HepG2 (cell line): Measurements from ENCODE around the gene TCAIM. TPM values are rescaled to one million over a fixed set of nuclear protein-coding genes. Genes with fewer than 3 reads are reported as not detected.
A peak's percentile ranks its signal among the peaks of the same experiment; 100 is the strongest.

Source experiments
- HDAC2 ChIP-seq: sonication (generic); formaldehyde crosslinking; IDR thresholded peaks from 2 replicates; pipeline ENCODE4 v1.4.0; 2020; ENCODE audit warnings: missing genetic modification reagents
- ISL2 ChIP-seq: sonication (generic); formaldehyde crosslinking; IDR thresholded peaks from 2 replicates; pipeline ENCODE4 v1.5.0; 2020; ENCODE audit warnings: missing genetic modification reagents
- NFE2L2 ChIP-seq: fragments of 150-350 bp; IDR thresholded peaks from 2 replicates; pipeline ENCODE4 v1.6.1; 2014; ENCODE audit warnings: low read length
- NR2C2 ChIP-seq: sonication (generic); formaldehyde crosslinking; IDR thresholded peaks from 2 replicates; pipeline ENCODE4 v1.4.0; 2020; ENCODE audit warnings: missing genetic modification reagents, mild to moderate bottlenecking, moderate library complexity, borderline replicate concordance
- NR2F2 ChIP-seq: IDR thresholded peaks from 2 replicates; pipeline ENCODE4 v1.6.1; 2012; ENCODE audit warnings: low read depth, inconsistent platforms, borderline replicate concordance
- SNAI1 ChIP-seq: sonication (generic); formaldehyde crosslinking; IDR thresholded peaks from 2 replicates; pipeline ENCODE4 v1.5.0; 2020; ENCODE audit warnings: mild to moderate bottlenecking, missing genetic modification reagents, borderline replicate concordance
- SNAPC2 ChIP-seq: sonication (generic); formaldehyde crosslinking; IDR thresholded peaks from 2 replicates; pipeline ENCODE4 v1.8.1; 2022; ENCODE audit warnings: mild to moderate bottlenecking, missing genetic modification reagents
- ZMYM4 ChIP-seq: sonication (generic); formaldehyde crosslinking; IDR thresholded peaks from 2 replicates; pipeline ENCODE4 v1.8.1; 2023; ENCODE audit warnings: mild to moderate bottlenecking, missing genetic modification reagents
- ZNF124 ChIP-seq: sonication (generic); formaldehyde crosslinking; IDR thresholded peaks from 2 replicates; pipeline ENCODE4 v1.4.0; 2020; ENCODE audit warnings: missing genetic modification reagents
- ZNF160 ChIP-seq: sonication (generic); formaldehyde crosslinking; IDR thresholded peaks from 2 replicates; pipeline ENCODE4 v1.8.0; 2022; ENCODE audit warnings: mild to moderate bottlenecking, inconsistent platforms, missing genetic modification reagents
- ZNF549 ChIP-seq: sonication (generic); formaldehyde crosslinking; IDR thresholded peaks from 2 replicates; pipeline ENCODE4 v1.5.0; 2020; ENCODE audit warnings: missing genetic modification reagents
- ZNF773 ChIP-seq: sonication (generic); formaldehyde crosslinking; IDR thresholded peaks from 2 replicates; pipeline ENCODE4 v1.4.0; 2020; ENCODE audit warnings: missing genetic modification reagents, borderline replicate concordance
- ZNF788 ChIP-seq: sonication (generic); formaldehyde crosslinking; IDR thresholded peaks from 2 replicates; pipeline ENCODE4 v1.5.0; 2020; ENCODE audit warnings: mild to moderate bottlenecking, missing genetic modification reagents, borderline replicate concordance
- polyA plus RNA-seq, 8 experiments: library from polyadenylated mRNA; depleted of rRNA in 3 of 8; stranded (reverse) in 7 of 8; unstranded in 1 of 8; fragments of >200 nt; fragmentation: Illumina TruSeq in 4 of 8; extraction: Trizol in 4 of 8; gene quantifications; 2 replicates each; pipeline versions ENCODE4 v1.2.1 to v1.2.3, GENCODE V29; 2011 to 2016; ENCODE audit warnings: low read depth in 4 of 8, missing spikeins in 1 of 8, mixed read lengths in 1 of 8; ENCODE audit not compliant: insufficient read depth in 1 of 8
- total RNA-seq, 5 experiments: library from RNA; depleted of rRNA; stranded (reverse); fragments of >200 nt; fragmentation: Illumina TruSeq; extraction: Trizol; gene quantifications; 2 replicates each; pipeline ENCODE4 v1.2.3, GENCODE V29; 2016; ENCODE audit warnings: low read depth in 1 of 5
- TF ChIP-seq, protein P1 (sequence below): sonication (generic); formaldehyde crosslinking; IDR thresholded peaks from 2 replicates; pipeline ENCODE4 v1.5.1; 2020; ENCODE audit warnings: missing genetic modification reagents, mild to moderate bottlenecking, borderline replicate concordance
- TF ChIP-seq, protein P2 (sequence below): sonication (generic); formaldehyde crosslinking; IDR thresholded peaks from 2 replicates; pipeline ENCODE4 v1.4.0; 2020; ENCODE audit warnings: missing genetic modification reagents, borderline replicate concordance
- TF ChIP-seq, protein P3 (sequence below): IDR thresholded peaks from 2 replicates; pipeline ENCODE4 v1.6.1; 2012; ENCODE audit warnings: inconsistent platforms
- TF ChIP-seq, protein P4 (sequence below): sonication (generic); formaldehyde crosslinking; IDR thresholded peaks from 2 replicates; pipeline ENCODE4 v1.4.0; 2020; ENCODE audit warnings: missing genetic modification reagents
- TF ChIP-seq, protein P5 (sequence below): sonication (generic); formaldehyde crosslinking; IDR thresholded peaks from 2 replicates; pipeline ENCODE4 v1.4.0; 2020; ENCODE audit warnings: missing genetic modification reagents, borderline replicate concordance

TCAIM gene
- total and polyA plus RNA-seq, 2 of the 13 experiments (the other 11 are each of a cell fraction or from before 2014, with no cell fraction given), result 16.9 to 22.6 TPM

DNA sequence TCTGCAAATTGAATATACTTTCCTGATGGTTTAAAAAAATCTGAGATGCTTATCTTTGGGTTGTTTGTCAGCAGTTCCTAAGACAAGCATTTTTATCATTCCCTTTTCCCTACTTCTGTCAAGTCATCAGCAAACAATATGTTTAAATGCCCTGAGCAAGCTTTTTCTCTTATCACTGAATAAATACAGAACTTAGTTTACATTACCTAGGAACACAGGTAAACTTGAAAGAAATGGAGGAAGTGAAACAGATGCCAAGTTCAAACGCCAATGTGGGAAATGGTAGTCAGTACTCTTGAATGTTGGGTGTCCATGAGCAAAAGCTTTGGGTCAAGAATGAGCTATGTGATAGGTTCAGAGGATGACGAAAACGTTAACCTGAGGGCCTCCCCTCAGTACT is 17.2 kb upstream of the TCAIM start (continued):
- TF ChIP-seq ISL2 (CRISPR knock-in tag), result peak; percentile 94
- TF ChIP-seq SNAI1 (CRISPR knock-in tag), result no peak
- no peak for TF ChIP-seq ZNF549 (CRISPR knock-in tag)
- TF ChIP-seq, protein P1, sequence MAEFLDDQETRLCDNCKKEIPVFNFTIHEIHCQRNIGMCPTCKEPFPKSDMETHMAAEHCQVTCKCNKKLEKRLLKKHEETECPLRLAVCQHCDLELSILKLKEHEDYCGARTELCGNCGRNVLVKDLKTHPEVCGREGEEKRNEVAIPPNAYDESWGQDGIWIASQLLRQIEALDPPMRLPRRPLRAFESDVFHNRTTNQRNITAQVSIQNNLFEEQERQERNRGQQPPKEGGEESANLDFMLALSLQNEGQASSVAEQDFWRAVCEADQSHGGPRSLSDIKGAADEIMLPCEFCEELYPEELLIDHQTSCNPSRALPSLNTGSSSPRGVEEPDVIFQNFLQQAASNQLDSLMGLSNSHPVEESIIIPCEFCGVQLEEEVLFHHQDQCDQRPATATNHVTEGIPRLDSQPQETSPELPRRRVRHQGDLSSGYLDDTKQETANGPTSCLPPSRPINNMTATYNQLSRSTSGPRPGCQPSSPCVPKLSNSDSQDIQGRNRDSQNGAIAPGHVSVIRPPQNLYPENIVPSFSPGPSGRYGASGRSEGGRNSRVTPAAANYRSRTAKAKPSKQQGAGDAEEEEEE (CRISPR knock-in tag), result no peak
- TF ChIP-seq, protein P2, sequence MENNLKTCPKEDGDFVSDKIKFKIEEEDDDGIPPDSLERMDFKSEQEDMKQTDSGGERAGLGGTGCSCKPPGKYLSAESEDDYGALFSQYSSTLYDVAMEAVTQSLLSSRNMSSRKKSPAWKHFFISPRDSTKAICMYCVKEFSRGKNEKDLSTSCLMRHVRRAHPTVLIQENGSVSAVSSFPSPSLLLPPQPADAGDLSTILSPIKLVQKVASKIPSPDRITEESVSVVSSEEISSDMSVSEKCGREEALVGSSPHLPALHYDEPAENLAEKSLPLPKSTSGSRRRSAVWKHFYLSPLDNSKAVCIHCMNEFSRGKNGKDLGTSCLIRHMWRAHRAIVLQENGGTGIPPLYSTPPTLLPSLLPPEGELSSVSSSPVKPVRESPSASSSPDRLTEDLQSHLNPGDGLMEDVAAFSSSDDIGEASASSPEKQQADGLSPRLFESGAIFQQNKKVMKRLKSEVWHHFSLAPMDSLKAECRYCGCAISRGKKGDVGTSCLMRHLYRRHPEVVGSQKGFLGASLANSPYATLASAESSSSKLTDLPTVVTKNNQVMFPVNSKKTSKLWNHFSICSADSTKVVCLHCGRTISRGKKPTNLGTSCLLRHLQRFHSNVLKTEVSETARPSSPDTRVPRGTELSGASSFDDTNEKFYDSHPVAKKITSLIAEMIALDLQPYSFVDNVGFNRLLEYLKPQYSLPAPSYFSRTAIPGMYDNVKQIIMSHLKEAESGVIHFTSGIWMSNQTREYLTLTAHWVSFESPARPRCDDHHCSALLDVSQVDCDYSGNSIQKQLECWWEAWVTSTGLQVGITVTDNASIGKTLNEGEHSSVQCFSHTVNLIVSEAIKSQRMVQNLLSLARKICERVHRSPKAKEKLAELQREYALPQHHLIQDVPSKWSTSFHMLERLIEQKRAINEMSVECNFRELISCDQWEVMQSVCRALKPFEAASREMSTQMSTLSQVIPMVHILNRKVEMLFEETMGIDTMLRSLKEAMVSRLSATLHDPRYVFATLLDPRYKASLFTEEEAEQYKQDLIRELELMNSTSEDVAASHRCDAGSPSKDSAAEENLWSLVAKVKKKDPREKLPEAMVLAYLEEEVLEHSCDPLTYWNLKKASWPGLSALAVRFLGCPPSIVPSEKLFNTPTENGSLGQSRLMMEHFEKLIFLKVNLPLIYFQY (CRISPR knock-in tag), result peak; percentile 29; the same call in 1 of the 2 replicates
- TF ChIP-seq ZNF773 (CRISPR knock-in tag), result no peak
- no peak for TF ChIP-seq ZNF788
- TF ChIP-seq NR2C2 (CRISPR knock-in tag), result 0 out of 2 replicates have a peak, but pooled peaks have one; percentile 14
- peak; percentile 71 for TF ChIP-seq NR2F2
- TF ChIP-seq NFE2L2, result peak; percentile 60
- TF ChIP-seq, protein P3, sequence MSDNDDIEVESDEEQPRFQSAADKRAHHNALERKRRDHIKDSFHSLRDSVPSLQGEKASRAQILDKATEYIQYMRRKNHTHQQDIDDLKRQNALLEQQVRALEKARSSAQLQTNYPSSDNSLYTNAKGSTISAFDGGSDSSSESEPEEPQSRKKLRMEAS, result peak; percentile 34; the same call in 1 of the 2 replicates
- peak; percentile 83 for TF ChIP-seq HDAC2
- TF ChIP-seq, protein P4, sequence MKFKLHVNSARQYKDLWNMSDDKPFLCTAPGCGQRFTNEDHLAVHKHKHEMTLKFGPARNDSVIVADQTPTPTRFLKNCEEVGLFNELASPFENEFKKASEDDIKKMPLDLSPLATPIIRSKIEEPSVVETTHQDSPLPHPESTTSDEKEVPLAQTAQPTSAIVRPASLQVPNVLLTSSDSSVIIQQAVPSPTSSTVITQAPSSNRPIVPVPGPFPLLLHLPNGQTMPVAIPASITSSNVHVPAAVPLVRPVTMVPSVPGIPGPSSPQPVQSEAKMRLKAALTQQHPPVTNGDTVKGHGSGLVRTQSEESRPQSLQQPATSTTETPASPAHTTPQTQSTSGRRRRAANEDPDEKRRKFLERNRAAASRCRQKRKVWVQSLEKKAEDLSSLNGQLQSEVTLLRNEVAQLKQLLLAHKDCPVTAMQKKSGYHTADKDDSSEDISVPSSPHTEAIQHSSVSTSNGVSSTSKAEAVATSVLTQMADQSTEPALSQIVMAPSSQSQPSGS, result peak; percentile 51; the same call in 1 of the 2 replicates
- peak; percentile 25; the same call in 1 of the 2 replicates for TF ChIP-seq SNAPC2 (CRISPR knock-in tag)
- peak; percentile 46; the same call in 1 of the 2 replicates for TF ChIP-seq ZMYM4 (CRISPR knock-in tag)
- no peak for TF ChIP-seq ZNF160 (CRISPR knock-in tag)
- TF ChIP-seq ZNF124 (CRISPR knock-in tag), result no peak
- TF ChIP-seq, protein P5, sequence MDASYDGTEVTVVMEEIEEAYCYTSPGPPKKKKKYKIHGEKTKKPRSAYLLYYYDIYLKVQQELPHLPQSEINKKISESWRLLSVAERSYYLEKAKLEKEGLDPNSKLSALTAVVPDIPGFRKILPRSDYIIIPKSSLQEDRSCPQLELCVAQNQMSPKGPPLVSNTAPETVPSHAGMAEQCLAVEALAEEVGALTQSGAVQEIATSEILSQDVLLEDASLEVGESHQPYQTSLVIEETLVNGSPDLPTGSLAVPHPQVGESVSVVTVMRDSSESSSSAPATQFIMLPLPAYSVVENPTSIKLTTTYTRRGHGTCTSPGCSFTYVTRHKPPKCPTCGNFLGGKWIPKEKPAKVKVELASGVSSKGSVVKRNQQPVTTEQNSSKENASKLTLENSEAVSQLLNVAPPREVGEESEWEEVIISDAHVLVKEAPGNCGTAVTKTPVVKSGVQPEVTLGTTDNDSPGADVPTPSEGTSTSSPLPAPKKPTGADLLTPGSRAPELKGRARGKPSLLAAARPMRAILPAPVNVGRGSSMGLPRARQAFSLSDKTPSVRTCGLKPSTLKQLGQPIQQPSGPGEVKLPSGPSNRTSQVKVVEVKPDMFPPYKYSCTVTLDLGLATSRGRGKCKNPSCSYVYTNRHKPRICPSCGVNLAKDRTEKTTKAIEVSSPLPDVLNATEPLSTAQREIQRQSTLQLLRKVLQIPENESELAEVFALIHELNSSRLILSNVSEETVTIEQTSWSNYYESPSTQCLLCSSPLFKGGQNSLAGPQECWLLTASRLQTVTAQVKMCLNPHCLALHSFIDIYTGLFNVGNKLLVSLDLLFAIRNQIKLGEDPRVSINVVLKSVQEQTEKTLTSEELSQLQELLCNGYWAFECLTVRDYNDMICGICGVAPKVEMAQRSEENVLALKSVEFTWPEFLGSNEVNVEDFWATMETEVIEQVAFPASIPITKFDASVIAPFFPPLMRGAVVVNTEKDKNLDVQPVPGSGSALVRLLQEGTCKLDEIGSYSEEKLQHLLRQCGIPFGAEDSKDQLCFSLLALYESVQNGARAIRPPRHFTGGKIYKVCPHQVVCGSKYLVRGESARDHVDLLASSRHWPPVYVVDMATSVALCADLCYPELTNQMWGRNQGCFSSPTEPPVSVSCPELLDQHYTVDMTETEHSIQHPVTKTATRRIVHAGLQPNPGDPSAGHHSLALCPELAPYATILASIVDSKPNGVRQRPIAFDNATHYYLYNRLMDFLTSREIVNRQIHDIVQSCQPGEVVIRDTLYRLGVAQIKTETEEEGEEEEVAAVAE (CRISPR knock-in tag), result peak; percentile 86
